ENCODE measurements around the gene OCRL.

- TF ChIP-seq POLR2A (IDR thresholded peaks at IDR 0.05; ENCODE audit: low read depth) (no peak), EP300 (IDR thresholded peaks at IDR 0.05) (no peak), POLR2AphosphoS5 (IDR thresholded peaks at IDR 0.05) (no peak)
- TF ChIP-seq, protein P1, sequence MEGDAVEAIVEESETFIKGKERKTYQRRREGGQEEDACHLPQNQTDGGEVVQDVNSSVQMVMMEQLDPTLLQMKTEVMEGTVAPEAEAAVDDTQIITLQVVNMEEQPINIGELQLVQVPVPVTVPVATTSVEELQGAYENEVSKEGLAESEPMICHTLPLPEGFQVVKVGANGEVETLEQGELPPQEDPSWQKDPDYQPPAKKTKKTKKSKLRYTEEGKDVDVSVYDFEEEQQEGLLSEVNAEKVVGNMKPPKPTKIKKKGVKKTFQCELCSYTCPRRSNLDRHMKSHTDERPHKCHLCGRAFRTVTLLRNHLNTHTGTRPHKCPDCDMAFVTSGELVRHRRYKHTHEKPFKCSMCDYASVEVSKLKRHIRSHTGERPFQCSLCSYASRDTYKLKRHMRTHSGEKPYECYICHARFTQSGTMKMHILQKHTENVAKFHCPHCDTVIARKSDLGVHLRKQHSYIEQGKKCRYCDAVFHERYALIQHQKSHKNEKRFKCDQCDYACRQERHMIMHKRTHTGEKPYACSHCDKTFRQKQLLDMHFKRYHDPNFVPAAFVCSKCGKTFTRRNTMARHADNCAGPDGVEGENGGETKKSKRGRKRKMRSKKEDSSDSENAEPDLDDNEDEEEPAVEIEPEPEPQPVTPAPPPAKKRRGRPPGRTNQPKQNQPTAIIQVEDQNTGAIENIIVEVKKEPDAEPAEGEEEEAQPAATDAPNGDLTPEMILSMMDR (IDR thresholded peaks at IDR 0.05), result no peak
These were observed 29.7 kb upstream of the OCRL start for GRCh38 chrX:129510331-129510730.

Data from esophagus muscularis mucosa (tissue), 4 donors.